HTERT RPE-1 (cell line): ENCODE measurements around the gene MFRP.
"Not testable (repeated sequence)": the region's sequence is repeated elsewhere in the genome, so short reads cannot be mapped to it uniquely, and the experiment has no call there.

Experiments used
- in situ Hi-C: fragments of 300-500 bp; cut with MboI; formaldehyde crosslinking; loops from 4 replicates; pipeline ENCODE4 v1.14.3; 2020; ENCODE audit warnings: low sequenced_read_pairs

MFRP gene

GRCh38 chr11:119346605-119347004 is at the start of gene MFRP:
MFRP (minus strand) TSS chr11:119346705; CDS start chr11:119346513, 192 bp downstream.
- in situ Hi-C loops: no loop called here

- in situ Hi-C loops: no loop called here
Measured at GRCh38 chr11:119391275-119391674, 44.8 kb upstream of the MFRP start.

DNA sequence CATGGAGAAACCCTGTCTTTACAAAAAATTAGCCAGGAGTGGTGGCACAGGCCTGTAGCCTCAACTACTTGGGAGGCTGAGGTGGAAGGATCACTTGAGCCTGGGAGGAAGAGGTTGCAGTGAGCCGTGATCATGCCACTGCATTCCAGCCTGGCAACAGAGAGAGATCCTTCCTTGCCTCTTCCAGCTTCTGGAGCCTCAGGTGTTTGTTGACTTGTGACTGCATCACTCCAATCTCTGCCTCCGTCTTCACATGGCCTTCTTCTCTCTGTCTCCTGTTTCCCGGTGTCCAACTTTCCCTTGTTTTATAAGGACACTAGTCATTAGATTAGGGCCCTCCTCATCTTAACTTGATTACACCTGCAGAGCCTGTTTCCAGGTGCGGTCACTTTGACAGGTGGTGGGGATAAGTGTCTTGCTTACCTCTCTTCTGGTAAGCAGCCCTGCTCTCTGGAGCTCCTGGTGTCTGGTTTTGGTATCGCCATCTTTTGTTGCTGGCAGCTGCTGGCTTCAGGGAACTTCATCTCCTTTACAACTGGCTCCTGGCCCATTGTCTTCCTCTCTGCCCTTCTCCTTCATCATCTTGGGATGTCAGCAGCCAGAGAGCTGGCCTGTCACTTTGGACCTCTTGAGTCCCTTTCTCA is 43.2 kb upstream of the MFRP start:
- in situ Hi-C loops: no loop called here

DNA sequence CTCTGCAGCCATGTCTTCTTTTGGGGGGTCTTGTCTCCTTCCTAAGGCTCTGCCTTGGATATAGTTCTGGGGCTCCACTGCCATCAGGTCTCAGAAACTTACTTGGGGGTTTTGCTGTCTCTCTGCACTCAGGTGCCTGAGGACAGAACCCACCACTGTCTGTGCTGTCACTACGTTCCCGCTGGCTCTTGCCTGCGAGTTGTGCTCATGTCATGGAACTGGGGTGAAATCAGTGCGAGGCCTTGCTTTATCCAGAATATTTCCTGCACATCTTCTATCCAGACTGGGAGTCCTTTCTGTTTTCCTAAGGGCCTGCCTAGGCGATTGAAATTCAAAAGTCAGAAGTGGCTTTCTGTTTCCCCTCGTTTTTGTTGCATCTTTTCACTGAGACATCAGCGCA is 41.6 kb upstream of the MFRP start:
- in situ Hi-C loops: no loop called here

GRCh38 chr11:119384332-119384731 is 37.8 kb upstream of the MFRP start:
- in situ Hi-C loops: no loop called here

DNA sequence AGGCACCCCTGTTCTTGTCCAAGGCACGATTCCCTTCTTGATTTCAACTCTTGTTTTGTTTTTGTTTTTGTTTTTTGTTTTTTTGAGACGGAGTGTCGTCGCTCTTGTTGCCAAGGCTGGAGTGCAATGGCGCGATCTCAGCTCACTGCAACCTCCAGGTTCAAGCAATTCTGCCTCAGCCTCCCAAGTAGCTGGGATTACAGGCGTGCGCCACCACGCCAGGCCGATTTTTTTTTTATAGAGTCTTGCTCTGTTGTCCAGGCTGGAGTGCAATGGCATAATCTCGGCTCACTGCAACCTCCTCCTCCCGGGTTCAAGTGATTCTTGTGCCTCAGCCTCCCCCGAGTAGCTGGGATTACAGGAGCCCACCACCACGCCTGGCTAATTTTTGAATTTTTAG is 36.0 kb upstream of the MFRP start:
- in situ Hi-C loops: not testable (repeated sequence)

DNA sequence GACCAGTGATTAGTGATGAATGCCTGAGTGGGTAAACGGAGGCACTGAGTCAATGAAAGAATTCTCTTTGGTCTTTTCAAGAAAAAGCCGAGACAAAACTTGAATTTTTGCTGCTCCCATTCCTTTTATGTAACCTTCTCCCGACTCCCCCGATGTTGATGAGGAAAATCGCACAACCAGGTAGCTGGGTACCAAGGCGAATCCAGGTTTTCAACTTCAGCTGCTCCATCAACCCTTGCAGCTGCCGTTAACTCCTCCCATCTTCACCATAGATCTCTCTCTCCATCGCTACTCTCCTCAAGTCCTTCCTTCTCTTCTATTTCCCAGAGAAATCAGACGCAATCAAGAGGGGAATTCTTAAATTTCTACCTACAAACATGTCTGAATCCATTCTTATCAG is 35.6 kb upstream of the MFRP start:
- in situ Hi-C loops: no loop called here

GRCh38 chr11:119381181-119381988 is 34.9 kb upstream of the MFRP start, which contains the start of gene USP2:
USP2 (minus strand) TSS chr11:119381690; CDS start chr11:119373480, 8,210 bp downstream.
- in situ Hi-C loops: no loop called here

DNA sequence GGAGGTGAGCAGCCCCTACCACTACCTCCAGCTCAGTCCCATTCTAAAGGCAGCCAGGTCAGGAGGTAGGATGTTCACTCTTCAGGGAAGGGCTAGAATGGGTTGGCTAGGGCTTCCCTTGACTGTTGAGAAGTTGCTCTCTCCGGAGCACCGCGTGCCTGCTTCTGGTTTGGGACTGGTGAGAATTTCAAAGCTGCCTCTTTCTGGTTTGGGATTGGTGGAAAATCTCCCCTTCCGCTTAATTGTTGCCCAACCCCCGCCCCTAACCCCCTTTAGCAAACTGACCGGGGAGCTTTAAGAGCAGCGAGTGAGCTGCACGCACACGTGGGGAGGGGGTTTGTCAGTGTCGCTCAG is 34.3 kb upstream of the MFRP start:
- in situ Hi-C loops: no loop called here

GRCh38 chr11:119380160-119380826 is 33.8 kb upstream of the MFRP start:
- in situ Hi-C loops: no loop called here

- in situ Hi-C loops: no loop called here
Measured at GRCh38 chr11:119378851-119379465, 32.5 kb upstream of the MFRP start.

GRCh38 chr11:119377961-119378667 is 31.6 kb upstream of the MFRP start:
- in situ Hi-C loops: no loop called here

- in situ Hi-C loops: no loop called here
Measured at GRCh38 chr11:119377112-119377901, 30.8 kb upstream of the MFRP start.

- in situ Hi-C loops: no loop called here
Measured at GRCh38 chr11:119376197-119376847, 29.8 kb upstream of the MFRP start.

GRCh38 chr11:119375337-119376196 is 29.1 kb upstream of the MFRP start:
- in situ Hi-C loops: no loop called here

GRCh38 chr11:119374632-119375336 is 28.3 kb upstream of the MFRP start:
- in situ Hi-C loops: no loop called here

GRCh38 chr11:119373921-119374631 is 27.6 kb upstream of the MFRP start:
- in situ Hi-C loops: no loop called here
